Epithelial cell of esophagus (primary cell): ENCODE results near the gene LARGE2.

Experiments used
- DNase-seq: peaks from one replicate; pipeline ENCODE4 v3.0.0; 2010; ENCODE audit warnings: low read depth
- H3K4me3 ChIP-seq: 2 replicates; pipeline ENCODE4 v1.5.1; 2011; ENCODE audit warnings: mild to moderate bottlenecking, low read length, control low read depth
- TF ChIP-seq, protein P1 (sequence below): IDR thresholded peaks from 2 replicates; pipeline ENCODE4 v1.5.1; 2011; ENCODE audit warnings: low read depth, mild to moderate bottlenecking, low read length, control low read depth, inconsistent platforms; ENCODE audit not compliant: insufficient read depth; ENCODE audit errors: missing control alignments

The LARGE2 gene

GRCh38 chr11:45968901-45969300 lies 46.4 kb downstream of the LARGE2 start:
- H3K4me3 ChIP-seq: no peak overlapping the region
- TF ChIP-seq, protein P1, sequence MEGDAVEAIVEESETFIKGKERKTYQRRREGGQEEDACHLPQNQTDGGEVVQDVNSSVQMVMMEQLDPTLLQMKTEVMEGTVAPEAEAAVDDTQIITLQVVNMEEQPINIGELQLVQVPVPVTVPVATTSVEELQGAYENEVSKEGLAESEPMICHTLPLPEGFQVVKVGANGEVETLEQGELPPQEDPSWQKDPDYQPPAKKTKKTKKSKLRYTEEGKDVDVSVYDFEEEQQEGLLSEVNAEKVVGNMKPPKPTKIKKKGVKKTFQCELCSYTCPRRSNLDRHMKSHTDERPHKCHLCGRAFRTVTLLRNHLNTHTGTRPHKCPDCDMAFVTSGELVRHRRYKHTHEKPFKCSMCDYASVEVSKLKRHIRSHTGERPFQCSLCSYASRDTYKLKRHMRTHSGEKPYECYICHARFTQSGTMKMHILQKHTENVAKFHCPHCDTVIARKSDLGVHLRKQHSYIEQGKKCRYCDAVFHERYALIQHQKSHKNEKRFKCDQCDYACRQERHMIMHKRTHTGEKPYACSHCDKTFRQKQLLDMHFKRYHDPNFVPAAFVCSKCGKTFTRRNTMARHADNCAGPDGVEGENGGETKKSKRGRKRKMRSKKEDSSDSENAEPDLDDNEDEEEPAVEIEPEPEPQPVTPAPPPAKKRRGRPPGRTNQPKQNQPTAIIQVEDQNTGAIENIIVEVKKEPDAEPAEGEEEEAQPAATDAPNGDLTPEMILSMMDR: no peak
- no peak for DNase-seq

DNA sequence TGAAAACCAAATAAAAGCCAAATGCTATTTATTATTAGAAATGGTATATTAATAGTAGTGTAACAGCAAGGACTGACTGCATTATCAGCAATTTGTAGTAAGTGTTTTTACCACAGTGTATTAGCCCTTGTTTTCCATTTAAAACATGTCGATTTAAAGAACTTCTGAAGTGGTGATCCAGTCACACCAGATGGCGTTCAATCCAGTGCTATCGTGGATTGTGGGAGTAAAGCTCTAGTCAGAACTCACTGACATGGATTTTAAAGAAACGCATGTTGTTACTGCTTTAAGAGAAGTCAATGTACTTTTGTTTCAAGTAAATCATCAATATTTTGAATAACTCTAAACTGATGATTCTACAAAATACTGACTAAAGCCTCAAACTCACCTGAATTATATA lies 51.1 kb downstream of the LARGE2 start:
- H3K4me3 ChIP-seq: no peak overlapping the region
- TF ChIP-seq, protein P1: no peak

GRCh38 chr11:45974806-45975205 lies 52.4 kb downstream of the LARGE2 start:
- no peak overlapping the region for H3K4me3 ChIP-seq
- TF ChIP-seq, protein P1: no peak
- DNase-seq: no peak

More for the DNA sequence above, 51.1 kb downstream of the LARGE2 start:
- DNase-seq: no peak
